Activated CD8-positive, alpha-beta memory T cell treated with anti-CD3 and anti-CD28 coated beads for 4 hours (primary cell): ENCODE data around the gene INSC.
"Not testable (repeated sequence)": the region's sequence is repeated elsewhere in the genome, so short reads cannot be mapped to it uniquely, and the experiment has no call there.

Source experiments
- DNase-seq, 2 donors: peaks; one replicate each; pipeline ENCODE4 v3.0.0-alpha.2; 2020; ENCODE audit warnings: low read depth in 2 of 2

INSC gene, protein sequence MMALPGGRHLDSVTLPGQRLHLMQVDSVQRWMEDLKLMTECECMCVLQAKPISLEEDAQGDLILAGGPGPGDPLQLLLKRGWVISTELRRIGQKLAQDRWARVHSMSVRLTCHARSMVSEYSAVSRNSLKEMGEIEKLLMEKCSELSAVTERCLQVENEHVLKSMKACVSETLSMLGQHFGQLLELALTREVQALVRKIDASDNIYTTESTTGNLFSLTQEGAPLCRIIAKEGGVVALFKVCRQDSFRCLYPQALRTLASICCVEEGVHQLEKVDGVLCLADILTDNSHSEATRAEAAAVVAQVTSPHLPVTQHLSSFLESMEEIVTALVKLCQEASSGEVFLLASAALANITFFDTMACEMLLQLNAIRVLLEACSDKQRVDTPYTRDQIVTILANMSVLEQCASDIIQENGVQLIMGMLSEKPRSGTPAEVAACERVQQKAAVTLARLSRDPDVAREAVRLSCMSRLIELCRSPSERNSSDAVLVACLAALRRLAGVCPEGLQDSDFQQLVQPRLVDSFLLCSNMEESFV

DNA sequence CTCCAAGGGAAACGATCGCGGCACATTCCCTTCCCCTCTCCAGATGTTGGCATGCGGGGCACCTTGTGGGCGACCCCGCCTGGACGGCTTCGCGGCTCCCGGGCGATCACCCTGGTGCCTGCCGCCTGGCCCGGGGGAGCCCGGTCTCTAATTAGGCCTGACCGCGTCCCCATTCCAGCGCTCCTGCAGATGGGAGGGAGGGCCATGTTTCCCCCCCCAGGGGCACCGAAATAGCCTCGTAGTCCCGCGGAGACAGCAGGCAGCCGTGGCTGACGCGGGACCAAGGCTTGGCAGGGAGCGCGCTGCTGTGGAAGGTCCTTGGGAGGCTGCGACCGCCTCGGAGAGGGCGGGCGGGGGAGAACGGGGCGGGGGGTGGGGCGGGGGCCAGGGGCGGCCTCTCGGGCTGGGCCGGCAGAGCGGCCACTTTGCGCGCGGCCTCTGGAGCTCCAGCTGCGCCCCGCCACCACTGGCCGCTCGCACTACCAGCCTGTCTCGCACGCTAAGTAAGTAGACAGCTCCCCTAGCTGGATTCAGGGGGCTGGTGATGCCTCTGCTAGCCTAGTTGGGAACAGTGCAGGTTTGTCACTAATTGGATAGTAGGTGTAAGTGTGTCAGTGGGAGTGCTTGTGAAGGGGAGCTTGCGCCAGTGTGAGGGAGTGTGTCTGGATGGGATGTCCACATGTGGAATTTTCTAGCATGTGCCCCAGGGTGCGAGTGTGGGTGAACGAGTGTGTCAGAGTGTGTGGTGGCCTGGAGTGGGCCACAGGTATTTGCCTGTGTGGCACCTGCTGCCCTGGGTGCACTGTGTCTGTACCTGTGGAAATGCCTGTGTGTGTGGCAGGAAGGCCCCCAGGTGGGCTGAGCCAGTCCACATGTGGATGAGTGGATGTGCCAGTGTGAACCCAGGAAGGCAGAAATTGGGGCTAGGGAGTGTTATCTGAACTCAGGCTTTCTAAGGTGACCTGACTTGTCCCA, at the start of gene INSC:
TSS of gene INSC (plus strand) at position 423 of the 975 bp plus-strand sequence. CDS start 34,252 bp downstream, outside the sequence.
- DNase-seq = no peak

- DNase-seq = not testable (repeated sequence)
These were observed 45.0 kb upstream of the INSC start for GRCh38 chr11:15069751-15070150.

GRCh38 chr11:15071556-15072255, 43.0 kb upstream of the INSC start:
- no peak for DNase-seq

- DNase-seq = no peak
These were observed 42.1 kb upstream of the INSC start for GRCh38 chr11:15072551-15073143.

- DNase-seq = no peak
These were observed 41.1 kb upstream of the INSC start, which contains the start of gene CALCB for GRCh38 chr11:15073361-15074205. Gene CALCB, plus strand, starts transcription at chr11:15073593. Its CDS starts 1,126 bp downstream, at chr11:15074719.

DNA sequence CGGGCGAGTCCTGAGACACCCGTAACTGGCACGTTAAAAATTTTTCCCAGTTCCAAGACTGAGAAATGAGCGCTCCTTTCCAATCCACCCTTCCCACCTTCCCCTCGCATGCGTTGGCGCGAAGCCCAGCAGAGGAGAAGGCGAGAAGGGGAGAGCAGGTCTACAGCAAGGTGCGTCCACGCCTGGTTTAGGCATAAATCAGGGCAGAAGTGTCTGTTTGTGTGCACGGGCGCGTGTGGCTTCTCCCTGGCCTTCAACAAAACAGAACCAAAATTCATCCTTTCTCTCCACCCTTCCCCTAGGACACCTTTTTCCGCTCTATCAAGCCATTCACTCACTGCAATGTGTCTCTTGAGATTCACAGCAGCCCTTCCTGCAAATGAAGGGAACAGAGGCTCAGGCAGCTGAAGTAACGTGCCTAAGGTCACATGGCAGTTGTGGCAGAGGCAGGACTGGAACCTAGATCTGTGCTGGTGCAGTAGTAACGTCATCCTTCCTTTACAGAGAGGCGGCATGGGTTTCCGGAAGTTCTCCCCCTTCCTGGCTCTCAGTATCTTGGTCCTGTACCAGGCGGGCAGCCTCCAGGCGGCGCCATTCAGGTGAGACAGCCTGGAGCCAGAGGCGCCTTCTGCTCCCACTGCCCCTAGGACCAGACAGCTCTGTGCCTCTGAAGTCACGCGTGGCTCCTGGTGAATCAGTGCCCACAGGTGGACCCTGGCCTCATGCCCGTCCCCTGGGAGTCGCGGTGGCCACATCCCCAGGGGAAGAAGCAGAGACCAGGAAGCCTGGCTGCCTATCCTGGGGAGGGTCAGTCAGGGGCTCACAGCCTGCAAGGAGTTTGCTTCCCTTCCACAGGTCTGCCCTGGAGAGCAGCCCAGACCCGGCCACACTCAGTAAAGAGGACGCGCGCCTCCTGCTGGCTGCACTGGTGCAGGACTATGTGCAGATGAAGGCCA, 40.2 kb upstream of the INSC start:
- peak; percentile 57 to 58 for DNase-seq

- no peak for DNase-seq
These were observed 39.6 kb upstream of the INSC start for GRCh38 chr11:15075162-15075526.

DNA sequence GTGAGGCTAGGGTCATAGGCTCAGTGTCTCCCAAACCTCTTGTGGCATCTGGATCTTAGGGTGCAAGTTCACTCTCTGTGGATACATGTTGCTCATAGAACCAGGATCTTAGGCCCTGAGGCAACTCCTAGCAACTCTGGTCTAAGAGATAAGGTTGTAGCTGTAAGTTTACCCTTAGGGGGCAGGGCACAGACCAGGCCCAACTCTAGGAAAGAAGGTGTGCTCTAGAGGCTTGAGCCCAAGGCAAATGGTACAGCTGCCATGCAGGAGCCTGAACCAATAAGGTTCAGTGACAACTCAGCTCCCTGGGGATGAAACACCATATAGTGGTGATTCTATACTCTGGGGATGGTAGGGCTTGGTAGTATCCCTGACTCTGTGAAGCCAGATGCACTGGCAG, 23.5 kb upstream of the INSC start:
- no peak for DNase-seq

DNA sequence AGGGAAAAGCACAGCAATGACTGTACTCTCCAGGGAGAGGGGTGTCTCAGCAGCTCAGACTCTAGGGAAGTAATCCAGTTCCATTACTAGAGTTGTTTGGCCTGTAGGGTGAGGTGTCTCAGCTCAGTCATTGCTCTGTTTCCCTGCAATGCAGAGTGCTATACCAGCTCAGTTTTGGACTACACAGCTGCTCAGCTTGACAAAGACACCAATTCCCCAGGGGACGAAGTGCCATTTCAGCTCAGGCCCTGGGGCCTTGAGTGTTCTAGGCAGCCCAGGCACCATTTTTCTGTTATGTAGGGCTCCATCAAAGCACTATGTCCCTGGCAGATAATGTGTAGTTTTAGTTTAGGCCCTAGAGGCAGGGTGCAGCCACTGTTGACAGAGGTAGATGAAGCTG, 23.1 kb upstream of the INSC start:
- DNase-seq = no peak

- no peak for DNase-seq
These were observed 21.3 kb upstream of the INSC start for GRCh38 chr11:15093432-15093831.

GRCh38 chr11:15095736-15096228, 18.9 kb upstream of the INSC start:
- no peak for DNase-seq

DNA sequence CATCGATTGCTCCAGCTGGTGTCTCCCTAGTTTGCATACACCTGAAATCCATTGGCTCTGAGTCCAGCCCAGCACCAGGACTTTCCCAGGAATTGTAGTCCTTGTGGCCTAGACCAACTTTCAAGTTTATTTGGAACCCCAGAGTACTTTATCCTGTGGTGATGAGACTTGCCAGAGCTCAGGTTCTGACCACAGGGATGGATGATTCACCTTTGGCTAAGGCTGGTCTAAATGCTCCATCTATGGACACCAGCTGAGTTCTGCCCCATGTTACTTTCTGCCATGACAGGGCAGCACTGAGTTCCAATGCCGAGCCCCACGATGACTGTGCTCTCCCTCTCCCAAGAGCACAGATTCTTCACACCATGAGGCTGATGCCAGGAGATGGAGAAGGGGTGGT, 17.3 kb upstream of the INSC start:
- DNase-seq = no peak

- DNase-seq = no peak
These were observed 15.5 kb upstream of the INSC start for GRCh38 chr11:15099267-15099666.

GRCh38 chr11:15101072-15101709, 13.5 kb upstream of the INSC start:
- DNase-seq = peak; percentile 7 to 14

DNA sequence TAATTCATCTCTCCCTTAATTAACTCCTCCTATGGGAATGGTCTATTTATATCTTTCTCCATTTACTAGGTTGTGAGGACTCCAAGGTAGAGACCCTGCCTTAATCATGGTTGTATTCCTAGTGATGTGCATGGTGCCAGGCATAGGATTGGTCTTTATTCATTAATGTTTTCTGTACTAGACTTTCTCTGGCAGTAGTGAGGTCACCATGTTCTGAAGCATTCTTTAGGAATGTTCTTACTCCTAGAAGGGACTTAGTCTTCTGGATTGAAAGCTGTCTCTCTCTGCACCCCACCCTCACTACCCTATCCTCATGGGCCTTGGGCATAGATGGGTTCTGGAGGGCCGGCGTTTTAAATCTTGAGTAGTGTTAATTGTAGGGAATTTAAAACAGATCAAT, 10.6 kb upstream of the INSC start:
- DNase-seq = no peak

GRCh38 chr11:15106201-15106965, 8.3 kb upstream of the INSC start:
- no peak for DNase-seq

- no peak for DNase-seq
These were observed 6.8 kb upstream of the INSC start for GRCh38 chr11:15107730-15108515.
